HFFc6 (cell line): ENCODE results near the gene AGER. TPM values are rescaled to one million over a fixed set of nuclear protein-coding genes. Genes with fewer than 3 reads are reported as not detected.

Source experiments
- DNase-seq: peaks from one replicate; pipeline ENCODE4 v3.0.0-alpha.2; 2018
- H3K27ac Mint-ChIP-seq: 2 replicates; pipeline ENCODE4 v1.8.0; 2020; ENCODE audit warnings: mild to moderate bottlenecking, mixed read lengths
- H3K27me3 Mint-ChIP-seq: 2 replicates; pipeline ENCODE4 v1.8.0; 2021; ENCODE audit warnings: mild to moderate bottlenecking, moderate library complexity, mixed read lengths; ENCODE audit not compliant: insufficient read depth
- H3K36me3 Mint-ChIP-seq: 2 replicates; pipeline ENCODE4 v1.8.0; 2021; ENCODE audit warnings: low read depth, mixed read lengths
- H3K4me1 Mint-ChIP-seq: 2 replicates; pipeline ENCODE4 v1.8.0; 2020; ENCODE audit warnings: low read depth, mixed read lengths
- H3K4me3 Mint-ChIP-seq: 2 replicates; pipeline ENCODE4 v1.8.0; 2020; ENCODE audit warnings: mild to moderate bottlenecking, moderate library complexity, mixed read lengths
- H3K9me3 Mint-ChIP-seq: 2 replicates; pipeline ENCODE4 v1.8.0; 2020; ENCODE audit warnings: mild to moderate bottlenecking, mixed read lengths
- CTCF ChIP-seq: fragments of 200-600 bp; sonication (generic); IDR thresholded peaks from 2 replicates; pipeline ENCODE4 v1.5.0; 2021; ENCODE audit warnings: antibody characterized with exemption, mild to moderate bottlenecking
- total RNA-seq, 6 experiments: library from RNA; stranded (reverse); fragmentation: NEBNext Ultra II Directional; extraction: Animal tissue kit (Norgen Biotek cat#: 25700); gene quantifications; 2 replicates in 1 of 6; 3 replicates in 5 of 6; pipeline ENCODE4 v1.2.3, GENCODE V29; 2021

AGER gene
- total RNA-seq, 6 experiments from 2014 or later: 6.2 to 7.6 (median 6.5) TPM

- H3K27ac Mint-ChIP-seq: peak overlapping the region; percentile 99
- H3K9me3 Mint-ChIP-seq: no peaks in the 10 kb centered on the region
- no peak for DNase-seq
- peak overlapping the region; percentile 96 for H3K4me3 Mint-ChIP-seq
- H3K27me3 Mint-ChIP-seq: no peaks in the 10 kb centered on the region; the same call in 1 of the 2 replicates
- H3K4me1 Mint-ChIP-seq: peaks cover 67% of the 10 kb centered on the region
- peaks cover 15% of the 10 kb centered on the region for H3K36me3 Mint-ChIP-seq
- no peak for TF ChIP-seq CTCF
These were observed 6.8 kb downstream of the AGER start for GRCh38 chr6:32177183-32177787.

GRCh38 chr6:32176476-32177182, 7.4 kb downstream of the AGER start:
- Mint-ChIP-seq H3K27ac (peak overlapping the region; percentile 99), H3K36me3 (peaks cover 15% of the 10 kb centered on the region), H3K9me3 (no peaks in the 10 kb centered on the region), H3K27me3 (no peaks in the 10 kb centered on the region; the same call in 1 of the 2 replicates), H3K4me3 (peak overlapping the region; percentile 96), H3K4me1 (peaks cover 69% of the 10 kb centered on the region)
- no peak for TF ChIP-seq CTCF
- DNase-seq: peak; percentile 44

DNA sequence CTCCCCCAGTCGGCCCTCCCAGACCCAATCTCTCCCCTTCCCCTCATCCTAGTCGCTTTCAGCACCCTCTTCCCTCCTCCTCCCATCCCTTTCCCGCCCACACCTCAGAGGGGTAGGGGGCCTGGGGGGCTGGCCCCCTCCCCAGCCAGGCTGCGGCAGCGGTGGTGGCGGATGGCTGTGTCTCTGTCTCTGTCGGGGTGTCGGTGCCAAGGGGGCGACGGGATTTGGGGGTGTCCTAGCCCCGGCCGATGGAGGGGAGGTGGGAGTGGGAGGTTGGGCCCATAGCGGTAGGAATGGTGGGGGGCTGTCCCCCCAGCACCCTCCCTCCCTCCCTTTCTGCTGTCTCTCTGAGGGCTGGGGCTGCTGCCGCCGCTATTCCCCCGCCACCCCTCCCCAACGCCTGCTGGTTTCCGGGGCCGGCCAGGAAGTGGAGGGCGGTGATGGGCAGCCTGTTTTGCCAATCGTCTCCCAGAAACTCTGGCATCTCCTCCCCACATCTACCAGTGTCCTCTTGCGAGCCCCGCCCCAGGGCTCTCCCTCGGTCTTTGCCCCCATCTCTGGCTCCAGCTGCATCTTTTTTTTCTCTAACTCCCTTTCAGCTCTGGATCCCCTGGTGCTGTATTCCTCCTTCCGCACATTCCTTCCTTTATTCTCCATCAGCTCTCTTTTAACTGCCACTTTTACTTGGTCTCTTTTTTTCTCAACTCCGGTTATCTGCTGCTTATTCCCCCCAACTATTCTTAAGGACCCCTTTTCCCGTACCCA, 8.2 kb downstream of the AGER start, which contains the start of gene AGPAT1:
AGPAT1 (minus strand) TSS at position 374 of the 765 bp plus-strand sequence. CDS start 4,588 bp downstream, outside the sequence.
- TF ChIP-seq CTCF: no peak
- Mint-ChIP-seq H3K4me1 (peaks cover 76% of the 10 kb centered on the region), H3K36me3 (peaks cover 22% of the 10 kb centered on the region), H3K4me3 (peak within 1 kb of the TSS; percentile 96), H3K9me3 (no peaks in the 10 kb centered on the region), H3K27ac (peak within 1 kb of the TSS; percentile 99), H3K27me3 (peaks cover 3% of the 10 kb centered on the region; the same call in 1 of the 2 replicates)
- DNase-seq: peak; percentile 98

GRCh38 chr6:32175322-32175710, 8.7 kb downstream of the AGER start:
- DNase-seq: no peak

More at GRCh38 chr6:32175322-32175710, 8.7 kb downstream of the AGER start:
- Mint-ChIP-seq H3K9me3 (no peaks in the 10 kb centered on the region), H3K4me3 (peak overlapping the region; percentile 96), H3K27ac (peak overlapping the region; percentile 99), H3K36me3 (peaks cover 22% of the 10 kb centered on the region), H3K27me3 (peaks cover 3% of the 10 kb centered on the region; the same call in 1 of the 2 replicates), H3K4me1 (peaks cover 77% of the 10 kb centered on the region)
- TF ChIP-seq CTCF: no peak
